Suprapubic skin (tissue), 4 donors: ENCODE measurements around the gene AIM2. TPM values are rescaled to one million over a fixed set of nuclear protein-coding genes. Genes with fewer than 3 reads are reported as not detected.
"Not testable (repeated sequence)": the region's sequence is repeated elsewhere in the genome, so short reads cannot be mapped to it uniquely, and the experiment has no call there.

ENCODE experiments used
- DNase-seq, 2 donors: peaks; one replicate each; pipeline ENCODE4 v3.0.0-alpha.2; 2019; ENCODE audit warnings: low spot score in 2 of 2
- H3K27ac ChIP-seq: fragments of 200-600 bp; sonication (generic); one replicate; pipeline ENCODE4 v1.5.1; 2019
- H3K27me3 ChIP-seq: fragments of 200-600 bp; sonication (generic); one replicate; pipeline ENCODE4 v1.5.1; 2019
- H3K36me3 ChIP-seq: fragments of 200-600 bp; sonication (generic); one replicate; pipeline ENCODE4 v1.5.1; 2019
- H3K4me1 ChIP-seq: fragments of 200-600 bp; sonication (generic); one replicate; pipeline ENCODE4 v1.5.1; 2019
- H3K4me3 ChIP-seq: fragments of 200-600 bp; sonication (generic); one replicate; pipeline ENCODE4 v1.5.1; 2019; ENCODE audit warnings: mild to moderate bottlenecking
- H3K9me3 ChIP-seq: fragments of 200-600 bp; sonication (generic); one replicate; pipeline ENCODE4 v1.5.1; 2019
- CTCF ChIP-seq, 2 donors: fragments of 200-600 bp in 1 of 2; fragments of 450-650 bp in 1 of 2; sonication (generic) in 1 of 2; IDR thresholded peaks; one replicate each; pipeline ENCODE4 v1.5.1; 2016 to 2019; ENCODE audit warnings: antibody characterized with exemption in 2 of 2, mild to moderate bottlenecking in 1 of 2, moderate library complexity in 1 of 2
- EP300 ChIP-seq: sonication (generic); formaldehyde crosslinking; IDR thresholded peaks from one replicate; pipeline ENCODE4 v1.6.1; 2017; ENCODE audit warnings: antibody characterized with exemption
- POLR2A ChIP-seq, 2 donors: fragments of 450-650 bp; IDR thresholded peaks; one replicate each; pipeline ENCODE4 v1.6.1; 2017; ENCODE audit warnings: antibody characterized with exemption in 2 of 2, mild to moderate bottlenecking in 2 of 2, moderate library complexity in 2 of 2
- POLR2AphosphoS5 ChIP-seq, 3 donors: sonication (generic); formaldehyde crosslinking; IDR thresholded peaks; one replicate each; pipeline ENCODE4 v1.6.1; 2017; ENCODE audit warnings: antibody characterized with exemption in 3 of 3
- WGBS: methylation state at CpG from one replicate; pipeline ENCODE4 v1.1.5; 2018; 5-methylcytosine and 5-hydroxymethylcytosine counted together
- total RNA-seq, 4 donors: library from RNA; depleted of rRNA; stranded (reverse); fragments of >200 nt; gene quantifications; one replicate each; pipeline ENCODE4 v1.1.0, GENCODE V29; 2016

AIM2 gene
- total RNA-seq, 4 donors from 2014 or later: not detected

GRCh38 chr1:159113596-159114433 is 37.2 kb upstream of the AIM2 start:
- 0% methylated on average over 1 of the region's 1 CpG for WGBS
- Histone ChIP-seq H3K27ac (no peak overlapping the region), H3K27me3 (no peaks in the 10 kb centered on the region), H3K4me1 (peaks cover 11% of the 10 kb centered on the region), H3K36me3 (no peaks in the 10 kb centered on the region), H3K9me3 (no peaks in the 10 kb centered on the region), H3K4me3 (no peak overlapping the region)
- TF ChIP-seq POLR2A (IDR thresholded peaks at IDR 0.05) (no peak), POLR2AphosphoS5 (IDR thresholded peaks at IDR 0.05) (no peak), EP300 (no peak), CTCF (IDR thresholded peaks at IDR 0.05) (no peak)
- no peak for DNase-seq

- H3K4me1 ChIP-seq, H3K9me3 ChIP-seq, H3K27me3 ChIP-seq, DNase-seq, H3K27ac ChIP-seq, H3K36me3 ChIP-seq, H3K4me3 ChIP-seq: not testable (repeated sequence)
- WGBS: 79% methylated on average over 3 of the region's 3 CpGs
Observed at GRCh38 chr1:159103021-159103420, 26.5 kb upstream of the AIM2 start.

GRCh38 chr1:159100589-159100988 is 24.0 kb upstream of the AIM2 start:
- H3K36me3 ChIP-seq: no peaks in the 10 kb centered on the region
- TF ChIP-seq POLR2A (IDR thresholded peaks at IDR 0.05): no peak
- no peak for TF ChIP-seq POLR2AphosphoS5 (IDR thresholded peaks at IDR 0.05)
- TF ChIP-seq CTCF (IDR thresholded peaks at IDR 0.05): no peak
- no peak for TF ChIP-seq EP300
- WGBS: 81% methylated on average over 1 of the region's 1 CpG
- H3K27ac ChIP-seq: no peak overlapping the region
- peaks cover 2% of the 10 kb centered on the region for H3K27me3 ChIP-seq
- no peak overlapping the region for H3K4me3 ChIP-seq
- no peaks in the 10 kb centered on the region for H3K4me1 ChIP-seq
- H3K9me3 ChIP-seq: no peaks in the 10 kb centered on the region
- no peak for DNase-seq

- no peaks in the 10 kb centered on the region for H3K4me1 ChIP-seq
- no peak for TF ChIP-seq POLR2AphosphoS5 (IDR thresholded peaks at IDR 0.05)
- TF ChIP-seq CTCF (IDR thresholded peaks at IDR 0.05): no peak
- no peak for TF ChIP-seq POLR2A (IDR thresholded peaks at IDR 0.05)
- no peak for TF ChIP-seq EP300
- H3K9me3 ChIP-seq: no peaks in the 10 kb centered on the region
- no peaks in the 10 kb centered on the region for H3K36me3 ChIP-seq
- H3K4me3 ChIP-seq: no peak overlapping the region
- DNase-seq: no peak
- H3K27ac ChIP-seq: no peak overlapping the region
- whole genome bisulfite sequencing: 77% methylated on average over 3 of the region's 3 CpGs
- H3K27me3 ChIP-seq: no peaks in the 10 kb centered on the region
Observed at GRCh38 chr1:159098596-159098995, 22.0 kb upstream of the AIM2 start.

- 59% methylated on average over 3 of the region's 3 CpGs for WGBS
- Histone ChIP-seq H3K4me3 (no peak overlapping the region), H3K9me3 (no peaks in the 10 kb centered on the region), H3K4me1 (peaks cover 4% of the 10 kb centered on the region), H3K27ac (no peak overlapping the region), H3K36me3 (no peaks in the 10 kb centered on the region), H3K27me3 (no peaks in the 10 kb centered on the region)
- no peak for DNase-seq
- TF ChIP-seq POLR2A (IDR thresholded peaks at IDR 0.05): no peak
- TF ChIP-seq POLR2AphosphoS5 (IDR thresholded peaks at IDR 0.05): no peak
- no peak for TF ChIP-seq CTCF (IDR thresholded peaks at IDR 0.05)
- TF ChIP-seq EP300: no peak
Observed at GRCh38 chr1:159092036-159092760, 15.6 kb upstream of the AIM2 start.
